Middle frontal gyrus (tissue), 1 donor: ENCODE data around the gene MAP3K6.
"Not testable (repeated sequence)": the region's sequence is repeated elsewhere in the genome, so short reads cannot be mapped to it uniquely, and the experiment has no call there.

Experiments
- DNase-seq: peaks from one replicate; pipeline ENCODE4 v3.0.0-alpha.2; 2015; ENCODE audit warnings: low spot score; ENCODE audit errors: extremely low spot score

MAP3K6 gene

DNA sequence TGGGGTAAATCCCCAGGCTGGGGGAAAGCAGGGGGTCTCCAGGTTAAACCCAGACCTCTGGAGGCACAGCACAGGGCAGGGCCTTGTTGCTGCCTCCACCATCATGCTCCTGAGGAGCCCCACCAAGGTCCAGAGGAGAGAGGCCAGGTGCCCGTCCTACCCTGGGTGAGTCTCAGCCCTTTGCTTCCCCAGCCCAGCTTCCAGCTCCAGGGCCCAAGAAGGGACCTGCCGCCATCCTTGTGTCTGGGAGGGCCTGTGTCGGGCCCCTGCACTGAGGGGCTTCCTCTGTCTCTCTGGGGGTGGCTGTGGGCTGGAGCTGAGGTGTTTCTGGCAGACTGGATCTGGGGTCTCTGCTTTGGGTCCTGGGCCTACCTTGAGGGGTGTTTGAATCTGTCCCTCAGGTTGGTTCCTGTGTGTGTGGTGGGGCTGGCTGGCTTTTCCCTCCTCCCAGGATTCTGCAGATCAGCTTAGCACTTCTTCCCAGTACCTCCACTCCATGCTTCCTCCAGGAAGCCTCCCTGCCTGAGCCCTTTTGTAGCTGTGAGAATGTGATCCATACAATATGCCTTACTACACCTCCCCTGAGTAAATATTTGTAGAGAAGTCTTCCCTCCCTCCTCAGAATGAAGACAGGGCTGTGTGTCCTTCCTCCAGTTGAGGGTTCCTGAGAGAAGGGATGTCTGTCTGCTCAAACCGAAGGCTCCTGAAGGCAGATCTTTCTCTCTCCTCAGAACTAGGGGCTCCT is 31.8 kb upstream of the MAP3K6 start:
- DNase-seq, result no peak

DNA sequence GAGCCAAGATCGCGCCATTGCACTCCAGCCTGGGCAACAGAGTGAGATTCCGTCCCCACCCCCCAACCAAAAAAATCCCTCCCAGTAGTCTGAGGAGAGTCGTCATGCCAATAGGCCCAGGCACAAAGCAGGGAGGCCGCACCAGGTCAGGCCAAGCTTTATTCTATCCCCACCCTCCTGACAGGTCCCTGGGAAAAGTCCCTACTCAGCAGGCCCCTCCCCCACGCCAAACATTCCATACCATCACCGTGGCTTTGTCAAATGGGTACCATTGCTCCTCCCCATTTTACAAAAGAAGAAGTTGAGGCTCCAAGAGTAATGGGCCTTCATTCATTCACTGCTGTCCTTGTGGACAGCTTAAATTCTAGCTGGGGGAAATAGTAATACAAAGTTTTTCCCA is 31.0 kb upstream of the MAP3K6 start:
- DNase-seq, result no peak

- DNase-seq, result no peak
These were observed 30.3 kb upstream of the MAP3K6 start for GRCh38 chr1:27397110-27397509.

- DNase-seq, result peak; percentile 33
These were observed 28.9 kb upstream of the MAP3K6 start for GRCh38 chr1:27395441-27396195.

DNA sequence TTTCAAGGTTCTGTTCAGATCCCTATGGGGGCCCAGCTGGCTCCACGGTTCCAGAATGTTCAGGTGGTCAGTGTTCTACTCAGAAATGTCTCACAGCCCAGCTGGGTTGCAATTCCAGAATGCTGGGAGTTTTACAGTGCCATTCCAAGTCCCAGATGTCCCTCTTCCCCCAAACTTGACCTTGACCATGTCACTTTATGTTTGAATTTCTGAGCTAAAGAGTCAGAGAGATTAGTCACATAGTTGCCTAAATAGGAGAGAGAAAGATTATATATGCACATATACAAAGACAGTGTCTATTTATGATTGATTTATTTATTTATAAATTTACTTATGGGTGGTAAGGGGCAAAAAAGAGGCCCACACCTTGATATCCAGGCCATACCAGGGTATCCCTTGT is 28.2 kb upstream of the MAP3K6 start:
- no peak for DNase-seq

DNA sequence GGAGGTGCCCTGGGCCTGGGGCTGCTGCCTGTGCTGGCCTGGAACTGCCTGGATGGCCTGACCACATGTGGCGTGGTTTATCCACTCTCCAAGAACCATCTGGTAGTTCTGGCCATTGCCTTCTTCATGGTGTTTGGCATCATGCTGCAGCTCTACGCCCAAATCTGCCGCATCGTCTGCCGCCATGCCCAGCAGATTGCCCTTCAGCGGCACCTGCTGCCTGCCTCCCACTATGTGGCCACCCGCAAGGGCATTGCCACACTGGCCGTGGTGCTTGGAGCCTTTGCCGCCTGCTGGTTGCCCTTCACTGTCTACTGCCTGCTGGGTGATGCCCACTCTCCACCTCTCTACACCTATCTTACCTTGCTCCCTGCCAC is 27.5 kb upstream of the MAP3K6 start:
- no peak for DNase-seq

- no peak for DNase-seq
These were observed 27.0 kb upstream of the MAP3K6 start for GRCh38 chr1:27393641-27394281.

DNA sequence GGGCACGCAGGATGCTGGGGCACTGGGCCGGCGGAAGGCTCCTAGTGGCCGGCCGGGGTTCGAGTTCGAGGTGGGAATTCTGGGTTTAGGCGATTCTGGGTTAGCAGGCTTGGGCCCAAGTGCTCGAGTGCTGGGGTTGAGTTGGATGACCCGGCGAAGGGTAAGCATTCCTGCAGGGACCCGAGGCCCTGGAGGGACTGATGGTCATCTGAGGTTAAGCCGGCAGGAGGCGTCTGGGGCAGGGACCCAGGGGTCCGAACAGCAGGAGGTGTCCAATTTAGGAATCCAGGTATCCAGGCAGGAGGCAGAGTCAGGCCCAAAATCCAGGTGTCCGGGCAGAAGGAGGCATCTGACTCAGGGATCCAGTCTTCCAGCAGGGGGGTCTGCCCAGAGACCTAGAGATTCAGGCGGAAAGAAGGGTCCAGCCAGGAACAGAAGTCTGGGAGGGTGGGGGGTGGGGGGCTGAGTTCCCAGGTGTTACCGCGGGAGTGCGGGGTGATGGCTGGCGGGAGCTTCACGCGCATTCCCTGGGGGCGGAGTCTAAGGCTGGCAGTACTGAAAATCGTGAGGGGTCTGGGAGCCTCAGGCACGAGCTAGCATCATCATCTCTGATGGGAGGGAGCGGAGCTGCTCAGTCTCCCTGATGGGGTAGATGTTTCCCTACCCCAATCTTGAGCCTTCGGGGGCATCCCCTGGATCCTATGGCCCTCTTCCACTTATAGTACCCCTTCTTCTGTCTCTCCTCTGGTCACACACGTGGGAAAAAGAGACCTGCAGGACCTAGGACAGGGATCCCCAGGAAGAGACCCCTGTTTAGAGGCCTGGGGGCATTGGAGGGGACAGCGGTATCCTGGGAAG is 26.2 kb upstream of the MAP3K6 start:
- DNase-seq, result no peak

DNA sequence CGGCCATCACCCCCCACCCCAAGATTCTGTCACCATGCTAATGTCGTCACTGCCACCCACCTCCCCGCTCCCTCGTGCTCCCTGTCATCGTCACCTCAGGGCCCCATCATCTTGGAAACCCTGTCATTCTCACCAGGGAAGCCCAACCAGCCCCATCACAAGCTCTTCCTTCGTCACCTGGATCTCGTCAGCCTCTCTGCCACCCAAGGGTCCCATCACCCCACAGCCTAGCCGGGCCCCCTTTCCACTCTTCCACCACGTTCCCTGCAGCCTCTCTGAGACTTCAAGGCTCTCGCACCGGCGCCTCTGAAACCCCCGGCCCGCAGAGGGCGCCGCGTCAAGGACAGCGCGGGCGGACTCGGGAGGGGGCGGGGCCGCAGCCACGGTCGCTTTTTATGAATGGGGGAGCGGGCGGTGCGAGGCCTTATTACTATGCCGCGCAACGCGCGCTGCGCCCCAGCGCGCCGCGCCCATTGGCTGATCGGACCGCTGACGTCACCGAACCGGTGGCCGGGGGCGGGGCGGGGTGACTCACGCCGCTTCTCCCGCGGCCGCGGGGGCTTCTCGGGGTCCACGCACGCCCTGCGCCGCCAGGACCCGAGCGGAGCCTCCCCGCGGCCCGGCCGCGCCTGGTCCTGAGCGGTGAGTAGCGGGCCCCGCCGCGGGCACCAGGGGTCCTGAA is 25.5 kb upstream of the MAP3K6 start, which contains the start of gene GPR3:
GPR3 (plus strand) TSS at position 527 of the 682 bp plus-strand sequence. CDS start 1,177 bp downstream, outside the sequence.
- peak; percentile 81 for DNase-seq

GRCh38 chr1:27391511-27392095 is 24.8 kb upstream of the MAP3K6 start:
- DNase-seq, result peak; percentile 31

DNA sequence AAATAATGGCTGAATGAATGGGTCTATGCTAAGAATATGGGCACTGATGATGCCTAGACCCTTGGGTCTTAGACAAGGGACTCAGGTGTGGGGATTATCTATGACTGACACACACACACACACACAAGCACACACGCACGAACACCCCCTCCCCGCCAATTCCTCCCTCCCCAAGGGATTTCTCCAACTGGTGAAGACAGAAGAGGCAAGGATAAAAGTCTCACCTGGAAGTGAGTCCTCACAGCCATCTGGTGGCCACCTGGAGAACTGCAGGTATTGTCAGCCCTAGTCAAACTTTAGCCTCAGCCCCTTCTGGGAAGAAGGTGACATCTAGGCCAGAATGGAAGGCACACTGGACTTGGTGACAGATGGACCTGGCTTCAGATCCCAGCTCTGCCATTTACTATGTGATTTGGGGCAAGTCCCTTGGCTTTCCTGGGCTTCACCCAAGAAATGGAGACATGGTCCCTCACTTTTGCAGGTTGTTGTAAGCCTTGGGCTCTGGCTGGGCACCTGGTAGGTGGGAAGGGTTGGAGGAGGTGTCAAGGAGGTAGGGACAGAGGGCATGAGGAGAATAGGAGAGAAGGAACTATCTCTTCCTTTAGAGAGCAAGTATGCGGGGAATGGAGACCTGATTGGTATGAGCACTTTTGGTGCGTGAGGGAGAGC is 21.7 kb upstream of the MAP3K6 start:
- DNase-seq, result no peak

DNA sequence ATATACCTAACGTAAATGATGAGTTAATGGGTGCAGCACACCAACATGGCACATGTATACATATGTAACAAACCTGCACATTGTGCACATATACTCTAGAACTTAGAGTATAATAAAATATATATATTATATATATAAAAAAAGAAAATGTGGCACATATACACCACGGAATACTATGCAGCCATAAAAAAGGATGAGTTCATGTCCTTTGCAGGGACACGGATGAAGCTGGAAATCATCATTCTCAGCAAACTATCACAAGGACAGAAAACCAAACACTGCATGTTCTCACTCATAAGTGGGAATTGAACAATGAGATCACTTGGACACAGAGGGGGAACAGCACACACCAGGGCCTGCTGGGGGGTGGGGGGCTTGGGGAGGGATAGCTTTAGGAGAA is 18.0 kb upstream of the MAP3K6 start:
- not testable (repeated sequence) for DNase-seq

- DNase-seq, result no peak
These were observed 16.9 kb upstream of the MAP3K6 start for GRCh38 chr1:27383661-27384060.

DNA sequence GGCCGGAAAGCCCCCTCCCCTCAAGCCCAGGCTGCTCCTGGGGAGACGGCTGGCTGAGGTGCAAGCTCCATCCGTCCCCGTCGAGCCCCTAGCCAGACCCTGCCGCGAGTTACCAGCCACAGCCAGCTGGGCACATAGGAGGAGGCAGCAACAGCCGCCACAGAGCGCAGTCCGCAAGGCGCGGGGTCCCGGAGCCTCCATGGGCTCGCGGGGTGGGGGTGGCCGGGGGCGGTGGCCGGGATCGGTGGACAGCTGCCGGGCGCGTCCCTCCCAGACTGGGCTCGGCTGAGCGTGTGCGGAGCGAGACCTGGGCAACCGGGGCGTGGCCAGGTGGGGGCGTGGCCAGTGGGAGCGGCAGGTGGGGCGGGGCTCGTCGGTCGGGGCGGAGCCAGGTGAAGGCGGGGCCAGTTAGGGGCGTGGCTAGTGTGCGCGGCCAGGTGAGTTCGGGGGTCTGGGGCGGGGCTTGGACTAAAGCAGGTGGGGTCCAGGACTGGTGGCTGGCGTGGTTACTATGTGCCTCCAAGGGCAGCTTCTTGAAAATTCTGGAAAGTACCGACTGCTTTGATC is 16.4 kb upstream of the MAP3K6 start, which contains the start of gene CD164L2:
CD164L2 (minus strand) TSS at position 295 of the 567 bp plus-strand sequence; CDS start at position 201, 94 bp downstream.
- no peak for DNase-seq

GRCh38 chr1:27381969-27382762 is 15.4 kb upstream of the MAP3K6 start:
- DNase-seq, result no peak

- DNase-seq, result no peak
These were observed 14.3 kb upstream of the MAP3K6 start for GRCh38 chr1:27380766-27381733.

DNA sequence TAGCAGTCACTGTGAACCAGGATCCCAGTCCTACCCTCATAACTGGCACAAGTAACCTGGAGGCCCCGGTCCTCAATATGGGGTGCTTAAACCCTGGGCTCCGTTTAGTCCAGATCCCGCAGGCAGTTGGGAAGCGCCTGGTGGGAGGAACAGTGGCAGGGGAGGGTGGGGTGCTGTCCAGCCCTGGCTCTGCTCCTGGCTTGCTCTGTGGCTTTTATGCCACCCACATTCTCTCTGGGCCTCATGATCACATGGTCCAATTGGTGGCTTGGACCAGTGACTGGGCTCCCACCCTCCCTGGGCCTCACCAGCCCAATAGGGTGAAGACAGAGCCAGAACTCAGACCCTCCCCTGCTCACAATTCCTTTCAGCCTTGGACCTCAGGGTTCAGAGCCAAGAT is 13.5 kb upstream of the MAP3K6 start:
- no peak for DNase-seq
